HG03460 (cell line): Measurements from ENCODE around the gene SETD4.
"Not testable (repeated sequence)": the region's sequence is repeated elsewhere in the genome, so short reads cannot be mapped to it uniquely, and the experiment has no call there.

Source experiments
- ATAC-seq: cut with Tn5 transposase; IDR thresholded peaks from one replicate; pipeline ENCODE4 v1.9.1; 2021; ENCODE audit not compliant: unreplicated experiment

Gene SETD4, protein sequence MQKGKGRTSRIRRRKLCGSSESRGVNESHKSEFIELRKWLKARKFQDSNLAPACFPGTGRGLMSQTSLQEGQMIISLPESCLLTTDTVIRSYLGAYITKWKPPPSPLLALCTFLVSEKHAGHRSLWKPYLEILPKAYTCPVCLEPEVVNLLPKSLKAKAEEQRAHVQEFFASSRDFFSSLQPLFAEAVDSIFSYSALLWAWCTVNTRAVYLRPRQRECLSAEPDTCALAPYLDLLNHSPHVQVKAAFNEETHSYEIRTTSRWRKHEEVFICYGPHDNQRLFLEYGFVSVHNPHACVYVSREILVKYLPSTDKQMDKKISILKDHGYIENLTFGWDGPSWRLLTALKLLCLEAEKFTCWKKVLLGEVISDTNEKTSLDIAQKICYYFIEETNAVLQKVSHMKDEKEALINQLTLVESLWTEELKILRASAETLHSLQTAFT

DNA sequence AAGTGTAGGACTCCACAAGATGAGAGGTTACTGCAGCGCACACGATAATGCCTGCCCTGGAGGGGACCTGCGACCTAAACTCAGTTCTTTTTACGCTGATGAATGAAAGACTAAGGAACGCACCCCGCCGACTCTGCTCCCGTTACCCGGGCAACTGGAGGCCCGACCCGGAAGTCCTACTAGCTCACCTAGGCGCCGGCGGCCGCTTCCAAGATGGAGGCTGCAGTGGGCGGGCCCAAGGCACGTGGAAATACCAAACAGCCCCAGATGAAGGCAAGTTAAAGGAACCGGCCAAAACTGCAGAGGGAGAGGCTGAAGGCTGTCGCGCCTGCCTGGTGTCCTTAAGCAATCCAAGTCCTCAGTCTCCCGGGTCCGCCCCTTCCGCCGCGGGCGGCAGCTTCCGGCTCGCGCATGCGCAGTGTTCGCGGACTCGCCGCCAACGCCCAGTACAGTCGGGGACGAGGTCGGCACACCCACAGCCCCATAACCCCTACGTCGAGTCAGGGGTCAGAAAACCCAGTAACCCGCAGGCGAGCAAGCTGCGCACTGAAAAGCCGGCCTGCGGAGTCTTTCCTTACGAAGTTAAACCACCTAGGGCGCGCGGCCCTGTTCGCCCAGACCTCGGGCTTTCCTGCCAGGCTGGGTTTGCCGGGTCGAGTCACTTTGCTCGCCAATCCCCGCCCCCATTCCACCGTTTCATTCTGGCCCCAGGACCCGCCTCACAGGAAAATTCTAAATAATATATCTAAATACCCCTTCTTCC, at the start of gene SETD4:
SETD4 (minus strand) TSS at position 368 of the 763 bp plus-strand sequence. CDS start 1,638 bp downstream, outside the sequence.
- peak; percentile 86 for ATAC-seq

DNA sequence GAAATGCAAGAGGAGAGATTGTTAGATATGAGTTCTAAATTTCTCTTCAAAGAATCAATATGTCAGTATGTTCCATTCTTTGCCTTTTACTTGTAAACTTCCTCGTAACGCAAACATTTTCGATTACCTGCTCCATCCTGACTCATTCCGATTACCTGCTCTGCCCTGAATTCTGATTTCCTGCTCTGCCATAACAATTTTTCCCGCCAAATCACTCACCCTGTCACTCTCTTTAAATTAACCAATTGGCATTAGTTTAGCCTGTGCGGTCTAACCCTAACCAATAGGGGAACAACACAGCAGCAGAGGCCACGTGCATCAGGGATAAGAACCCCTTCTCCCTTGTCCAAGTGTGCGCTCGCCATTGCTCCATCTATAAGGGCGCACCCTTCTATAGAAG, 49.5 kb upstream of the SETD4 start:
- no peak for ATAC-seq

DNA sequence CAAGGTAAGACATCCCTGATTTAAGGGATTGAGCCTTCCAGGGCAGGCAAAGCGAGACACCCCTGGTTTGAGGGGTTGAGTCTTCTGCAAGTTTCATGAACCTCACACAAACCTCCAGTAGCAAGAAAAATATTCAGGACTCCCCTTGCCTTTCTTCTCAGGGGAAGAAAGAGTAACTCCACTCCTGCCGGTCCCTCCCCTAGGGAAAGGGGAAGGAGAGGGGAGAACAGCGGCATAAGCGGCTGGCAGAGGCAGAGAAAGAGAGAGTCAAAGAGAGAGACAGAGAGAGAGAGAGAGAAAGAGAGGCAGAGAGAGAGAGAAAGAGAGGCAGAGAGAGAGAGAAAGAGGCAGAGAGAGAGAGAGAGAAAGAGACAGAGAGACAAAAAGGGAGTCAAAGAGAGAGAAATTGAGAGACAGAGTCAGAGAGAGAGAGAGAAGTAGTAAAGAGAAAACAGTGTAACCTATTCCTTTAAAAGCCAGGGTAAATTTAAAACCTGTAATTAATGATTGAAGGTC, 45.1 kb upstream of the SETD4 start:
- ATAC-seq, result no peak

DNA sequence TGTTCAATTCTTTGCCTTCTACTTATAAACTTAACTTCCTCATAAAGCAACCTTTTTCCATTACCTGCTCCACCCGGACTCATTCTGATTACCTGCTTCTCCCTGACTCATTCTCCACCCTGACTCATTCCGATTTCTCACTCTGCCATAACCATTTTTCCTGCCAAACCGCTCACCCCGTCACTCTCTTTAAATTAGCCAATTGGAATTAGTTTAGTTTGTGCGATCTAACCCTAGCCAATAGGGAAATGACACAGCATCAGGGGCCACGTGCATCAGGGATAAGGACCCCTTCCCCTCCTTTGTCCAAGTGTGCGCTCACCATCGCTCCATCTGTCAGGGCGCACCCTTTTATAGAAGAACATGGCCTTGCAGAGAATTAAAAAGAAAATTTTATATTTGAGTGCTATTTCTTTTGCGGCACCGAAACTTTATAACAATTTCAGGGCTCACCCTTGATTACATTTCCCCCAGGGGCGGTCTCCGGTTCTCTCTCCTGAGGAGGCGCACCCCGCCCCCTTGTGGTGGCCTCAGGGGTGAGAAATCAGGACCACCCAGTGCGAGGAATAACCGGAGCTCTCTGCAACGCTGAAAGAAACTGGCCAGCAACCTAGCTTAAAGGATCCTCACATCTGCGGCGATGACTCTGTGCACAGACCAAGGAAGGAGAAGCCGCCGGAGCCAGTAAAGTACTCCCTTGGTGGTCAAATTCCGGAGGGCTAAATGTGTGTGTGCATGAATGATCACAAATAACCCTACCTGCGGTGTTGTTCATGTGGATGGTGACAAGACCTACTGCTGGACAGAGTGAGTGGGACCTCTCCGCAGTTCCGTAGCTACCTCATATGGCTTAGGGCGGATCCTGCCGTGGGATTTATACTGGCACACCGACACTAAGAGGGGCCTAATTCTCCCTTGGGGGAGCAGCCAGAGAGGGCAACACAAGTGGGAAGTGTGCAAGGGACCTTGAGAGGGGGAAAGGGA, 44.3 kb upstream of the SETD4 start:
- no peak for ATAC-seq

- no peak for ATAC-seq
Observed at GRCh38 chr21:36103434-36103833, 43.1 kb upstream of the SETD4 start.

DNA sequence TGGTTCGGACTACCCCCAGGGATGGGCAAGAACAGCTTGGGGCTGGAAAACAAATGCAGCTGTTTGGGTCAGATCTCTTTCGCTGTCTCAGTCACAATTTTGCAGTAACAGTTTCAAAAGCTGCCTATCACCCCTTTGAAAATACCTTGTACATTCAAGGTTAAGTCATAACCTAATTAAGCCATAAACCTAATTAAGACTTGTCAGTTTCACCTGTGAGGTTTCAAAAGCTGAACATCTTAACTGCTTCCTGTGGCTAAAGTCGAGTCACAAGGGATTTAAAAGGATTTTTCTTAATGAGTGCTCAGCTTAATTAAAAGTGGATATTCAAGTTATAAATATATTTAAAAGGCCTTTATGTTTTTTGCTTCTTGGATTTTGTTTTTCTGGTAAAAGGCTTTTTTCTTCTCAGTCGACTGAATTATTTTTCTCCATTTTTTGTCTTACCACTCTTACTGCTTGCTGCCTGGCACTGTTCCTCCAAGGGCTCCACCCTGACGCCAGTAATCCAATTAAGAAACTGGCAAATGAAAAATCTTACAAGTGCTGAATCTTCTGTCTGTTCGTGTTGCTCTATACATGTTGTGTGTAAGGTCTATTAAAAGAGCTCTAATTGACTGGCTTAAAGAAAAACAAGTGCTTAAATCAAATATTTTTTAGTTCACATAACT, 40.8 kb upstream of the SETD4 start:
- ATAC-seq, result no peak

- ATAC-seq, result not testable (repeated sequence)
Observed at GRCh38 chr21:36099695-36100211, 39.4 kb upstream of the SETD4 start.

GRCh38 chr21:36099000-36099399, 38.7 kb upstream of the SETD4 start:
- ATAC-seq, result no peak

DNA sequence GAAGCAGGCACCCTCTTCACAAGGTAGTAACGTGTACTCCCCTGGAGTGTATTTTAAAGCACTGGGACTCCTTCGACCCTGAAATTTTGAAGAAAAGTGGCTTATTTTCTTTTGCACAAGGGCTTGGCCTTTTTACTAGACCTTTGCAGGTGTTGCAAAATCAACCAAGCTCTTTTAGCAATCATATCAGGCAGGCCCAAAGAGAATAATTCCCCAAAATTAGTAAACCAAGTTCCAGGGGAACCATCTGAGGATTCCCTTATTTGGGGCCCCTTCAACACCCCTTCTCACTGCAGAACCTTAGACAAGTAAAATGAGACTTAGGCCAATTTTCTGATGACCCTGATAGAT, 37.8 kb upstream of the SETD4 start:
- no peak for ATAC-seq

DNA sequence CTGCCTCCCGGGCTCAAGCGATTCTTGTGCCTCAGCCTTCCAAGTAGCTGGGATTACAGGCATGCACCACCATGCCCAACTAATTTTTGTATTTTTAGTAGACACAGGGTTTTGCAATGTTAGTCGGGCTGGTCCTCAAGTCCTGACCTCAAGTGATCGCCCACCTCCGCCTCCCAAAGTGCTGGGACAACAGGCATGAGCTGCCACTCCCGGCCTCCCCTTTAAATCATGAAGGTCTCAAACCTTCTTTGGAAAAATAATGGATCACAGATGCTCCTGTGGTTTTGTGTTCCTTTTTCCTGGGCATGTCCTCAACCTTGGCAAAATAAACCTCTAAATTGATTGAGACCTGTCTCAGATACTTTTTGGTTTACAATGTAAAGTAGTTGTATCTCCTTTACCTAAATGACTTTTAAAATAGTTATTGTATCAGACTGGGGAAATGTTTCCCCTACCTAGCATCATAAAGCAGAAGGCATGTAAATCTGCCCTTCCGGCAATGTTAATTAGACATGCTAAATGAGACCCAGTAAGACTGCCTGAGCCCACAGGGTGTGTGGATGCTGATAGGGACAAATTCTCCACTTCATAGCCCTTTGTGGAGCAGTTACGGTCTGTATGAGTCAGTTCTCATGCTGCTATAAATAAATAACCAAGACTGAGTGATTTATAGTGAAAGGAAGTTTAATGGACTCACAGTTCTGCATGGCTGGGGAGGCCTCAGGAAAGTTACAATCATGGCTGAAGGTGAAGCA, 37.3 kb upstream of the SETD4 start:
- no peak for ATAC-seq

- ATAC-seq, result no peak
Observed at GRCh38 chr21:36096398-36097290, 36.3 kb upstream of the SETD4 start.

- no peak for ATAC-seq
Observed at GRCh38 chr21:36093512-36093911, 33.2 kb upstream of the SETD4 start.

- ATAC-seq, result no peak
Observed at GRCh38 chr21:36092681-36093080, 32.4 kb upstream of the SETD4 start.

DNA sequence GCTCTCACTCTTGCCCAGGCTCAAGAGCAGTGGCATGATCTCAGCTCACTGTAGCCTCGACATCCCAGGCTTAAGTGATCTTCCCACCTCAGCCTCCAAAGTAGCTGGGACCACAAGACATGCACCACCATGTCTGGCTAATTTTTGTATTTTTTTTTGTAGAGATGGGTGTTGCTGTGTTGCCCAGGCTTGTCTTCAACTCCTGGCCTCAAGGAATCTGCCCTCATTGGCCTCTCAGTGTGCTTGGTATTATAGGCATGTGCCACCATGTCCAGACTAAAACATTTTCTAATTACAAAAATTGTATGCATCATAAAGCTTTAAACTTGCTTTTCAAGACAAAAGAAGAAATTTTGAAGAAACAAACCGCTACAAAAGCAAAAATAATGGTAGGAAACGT, 29.6 kb upstream of the SETD4 start:
- ATAC-seq, result no peak

DNA sequence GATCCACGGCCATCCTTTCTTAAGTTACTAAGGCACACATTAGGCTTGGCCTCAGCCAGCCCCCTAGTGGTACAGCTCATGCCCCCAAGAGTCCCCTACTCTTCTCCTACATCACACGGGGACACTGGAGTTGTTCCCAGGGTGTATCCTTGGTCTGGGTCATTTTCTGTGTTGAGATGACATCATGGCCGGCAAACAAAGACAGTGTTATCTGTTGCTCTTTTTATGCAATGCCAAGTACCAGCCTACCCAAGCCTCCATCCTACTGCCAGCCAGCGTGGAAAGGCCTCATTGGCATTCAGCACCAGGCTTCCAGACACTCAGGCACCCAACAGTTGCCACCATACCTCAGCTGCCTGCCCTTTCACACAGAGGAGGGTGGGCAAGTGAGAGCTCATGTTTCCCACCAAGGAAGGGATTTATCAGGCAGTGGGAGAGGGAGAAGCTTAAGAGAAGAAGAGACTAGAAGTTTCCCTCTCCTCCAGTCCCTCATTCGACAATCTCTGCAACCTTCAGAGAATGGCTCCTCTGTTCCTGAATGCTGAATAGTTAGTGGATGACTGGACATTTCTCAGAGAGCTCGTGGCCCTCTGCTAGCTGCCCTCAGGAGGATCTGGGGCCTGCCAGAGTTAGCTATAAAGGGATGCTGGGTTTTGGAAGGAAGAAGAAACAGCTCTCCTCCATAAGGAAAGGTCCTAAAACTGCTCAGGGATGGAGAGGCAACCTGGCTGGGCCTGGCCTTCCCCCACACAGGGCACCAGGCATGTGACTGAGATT, 27.2 kb upstream of the SETD4 start:
- no peak for ATAC-seq

GRCh38 chr21:36082237-36082664, 21.9 kb upstream of the SETD4 start:
- no peak for ATAC-seq

DNA sequence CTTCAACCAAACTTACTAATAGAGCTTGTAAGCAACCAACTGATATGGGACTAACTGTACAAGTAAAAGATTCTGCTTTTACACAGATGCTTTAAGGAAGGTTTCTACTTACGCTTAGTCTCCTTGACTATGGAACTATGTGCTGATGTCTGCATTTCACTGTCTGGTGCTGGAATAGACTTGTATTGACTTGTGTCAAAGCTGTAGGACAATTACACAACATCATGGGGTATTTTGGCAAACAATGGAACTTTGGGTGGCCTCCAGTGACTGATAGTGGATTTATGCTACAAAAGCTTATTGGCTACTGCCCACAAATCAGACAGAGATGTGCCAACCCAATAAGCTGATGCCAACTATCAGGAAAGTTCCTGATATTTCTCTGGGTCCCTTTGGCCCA, 20.1 kb upstream of the SETD4 start:
- no peak for ATAC-seq

GRCh38 chr21:36079671-36080070, 19.3 kb upstream of the SETD4 start:
- ATAC-seq, result no peak
